Measurements from ENCODE around the gene SNRK. TPM values are rescaled to one million over a fixed set of nuclear protein-coding genes. Genes with fewer than 3 reads are reported as not detected.

The SNRK gene
- total RNA-seq, 1 donor from 2014 or later, result 18.2 TPM

GRCh38 chr3:43288850-43289249 is 2.5 kb downstream of the SNRK start:
- TF ChIP-seq, protein P1, sequence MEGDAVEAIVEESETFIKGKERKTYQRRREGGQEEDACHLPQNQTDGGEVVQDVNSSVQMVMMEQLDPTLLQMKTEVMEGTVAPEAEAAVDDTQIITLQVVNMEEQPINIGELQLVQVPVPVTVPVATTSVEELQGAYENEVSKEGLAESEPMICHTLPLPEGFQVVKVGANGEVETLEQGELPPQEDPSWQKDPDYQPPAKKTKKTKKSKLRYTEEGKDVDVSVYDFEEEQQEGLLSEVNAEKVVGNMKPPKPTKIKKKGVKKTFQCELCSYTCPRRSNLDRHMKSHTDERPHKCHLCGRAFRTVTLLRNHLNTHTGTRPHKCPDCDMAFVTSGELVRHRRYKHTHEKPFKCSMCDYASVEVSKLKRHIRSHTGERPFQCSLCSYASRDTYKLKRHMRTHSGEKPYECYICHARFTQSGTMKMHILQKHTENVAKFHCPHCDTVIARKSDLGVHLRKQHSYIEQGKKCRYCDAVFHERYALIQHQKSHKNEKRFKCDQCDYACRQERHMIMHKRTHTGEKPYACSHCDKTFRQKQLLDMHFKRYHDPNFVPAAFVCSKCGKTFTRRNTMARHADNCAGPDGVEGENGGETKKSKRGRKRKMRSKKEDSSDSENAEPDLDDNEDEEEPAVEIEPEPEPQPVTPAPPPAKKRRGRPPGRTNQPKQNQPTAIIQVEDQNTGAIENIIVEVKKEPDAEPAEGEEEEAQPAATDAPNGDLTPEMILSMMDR (conservative IDR thresholded peaks at IDR 0.05), result no peak
- peaks cover 47% of the 10 kb centered on the region for H3K4me1 Mint-ChIP-seq
- H3K36me3 Mint-ChIP-seq (ENCODE audit: low read depth), result no peaks in the 10 kb centered on the region
- peak overlapping the region; percentile 59 for H3K4me3 Mint-ChIP-seq
- peaks cover 6% of the 10 kb centered on the region for H3K27me3 Mint-ChIP-seq (ENCODE audit: low read depth)
- no peaks in the 10 kb centered on the region for H3K9me3 Mint-ChIP-seq
- DNase-seq (ENCODE audit: low read depth, low spot score), result no peak
- H3K27ac Mint-ChIP-seq (ENCODE audit: unreplicated experiment), result peak overlapping the region; percentile 5

GRCh38 chr3:43289401-43289800 is 3.1 kb downstream of the SNRK start:
- TF ChIP-seq, protein P1 (conservative IDR thresholded peaks at IDR 0.05), result no peak
- peak overlapping the region; percentile 59 for H3K4me3 Mint-ChIP-seq
- peaks cover 47% of the 10 kb centered on the region for H3K4me1 Mint-ChIP-seq
- no peak for DNase-seq (ENCODE audit: low read depth, low spot score)
- peaks cover 6% of the 10 kb centered on the region for H3K27me3 Mint-ChIP-seq (ENCODE audit: low read depth)
- peak overlapping the region; percentile 5 for H3K27ac Mint-ChIP-seq (ENCODE audit: unreplicated experiment)
- H3K9me3 Mint-ChIP-seq, result no peaks in the 10 kb centered on the region
- H3K36me3 Mint-ChIP-seq (ENCODE audit: low read depth), result no peaks in the 10 kb centered on the region

- Mint-ChIP-seq H3K4me1 (peaks cover 47% of the 10 kb centered on the region), H3K4me3 (peak overlapping the region; percentile 13), H3K36me3 (ENCODE audit: low read depth) (no peaks in the 10 kb centered on the region), H3K9me3 (no peaks in the 10 kb centered on the region), H3K27me3 (ENCODE audit: low read depth) (peaks cover 6% of the 10 kb centered on the region), H3K27ac (ENCODE audit: unreplicated experiment) (no peak overlapping the region)
- DNase-seq (ENCODE audit: low read depth, low spot score), result no peak
- TF ChIP-seq, protein P1 (conservative IDR thresholded peaks at IDR 0.05), result no peak
Measured at GRCh38 chr3:43289841-43290470, 3.6 kb downstream of the SNRK start.

DNA sequence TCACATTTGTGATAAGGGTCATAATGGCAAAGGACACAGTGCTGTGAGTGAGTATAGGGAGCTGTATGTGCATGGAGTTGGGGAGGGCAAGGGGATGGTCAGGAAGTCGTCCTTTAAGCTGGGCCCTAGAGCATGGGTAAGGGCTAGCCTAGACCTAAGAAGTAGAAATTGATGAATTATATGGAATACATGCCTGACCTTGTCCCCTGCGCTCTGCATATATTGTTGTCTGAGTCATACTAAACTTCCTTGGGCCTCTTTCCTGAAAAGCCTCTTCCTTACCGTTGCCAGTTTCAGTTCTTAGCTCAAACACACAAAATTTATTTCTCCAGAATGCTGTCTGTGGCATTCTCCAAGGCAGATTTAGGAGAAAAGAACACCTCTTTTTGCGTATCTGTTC is 4.6 kb downstream of the SNRK start:
- TF ChIP-seq, protein P1 (conservative IDR thresholded peaks at IDR 0.05), result no peak
- Mint-ChIP-seq H3K4me3 (no peak overlapping the region), H3K36me3 (ENCODE audit: low read depth) (no peaks in the 10 kb centered on the region), H3K9me3 (no peaks in the 10 kb centered on the region), H3K27me3 (ENCODE audit: low read depth) (peaks cover 2% of the 10 kb centered on the region), H3K27ac (ENCODE audit: unreplicated experiment) (no peak overlapping the region), H3K4me1 (peaks cover 43% of the 10 kb centered on the region)
- no peak for DNase-seq (ENCODE audit: low read depth, low spot score)

DNA sequence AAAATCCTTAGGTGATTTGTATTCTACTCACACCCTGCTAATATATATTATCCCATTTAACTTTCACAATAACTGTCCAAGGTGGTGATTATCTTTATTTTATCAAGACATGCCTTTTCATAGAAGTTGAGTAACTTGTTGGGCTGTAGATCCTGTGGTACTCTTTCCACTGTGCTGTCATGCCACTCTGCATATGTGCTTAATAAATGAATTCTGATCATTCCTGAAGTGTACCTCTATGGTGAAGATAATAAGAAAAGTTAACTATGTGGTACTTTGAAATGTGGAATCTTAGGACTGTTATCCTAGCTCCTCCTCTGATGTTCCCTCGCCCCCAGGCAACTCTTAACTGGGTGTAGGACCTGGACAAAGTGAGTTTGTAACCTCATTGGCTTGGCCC is 5.2 kb downstream of the SNRK start:
- no peak for DNase-seq (ENCODE audit: low read depth, low spot score)
- Mint-ChIP-seq H3K4me3 (no peak overlapping the region), H3K36me3 (ENCODE audit: low read depth) (no peaks in the 10 kb centered on the region), H3K9me3 (no peaks in the 10 kb centered on the region), H3K27ac (ENCODE audit: unreplicated experiment) (no peak overlapping the region), H3K27me3 (ENCODE audit: low read depth) (no peaks in the 10 kb centered on the region), H3K4me1 (peaks cover 42% of the 10 kb centered on the region)
- TF ChIP-seq, protein P1 (conservative IDR thresholded peaks at IDR 0.05), result no peak
